ENCODE measurements around the gene EPHB3. TPM values are rescaled to one million over a fixed set of nuclear protein-coding genes. Genes with fewer than 3 reads are reported as not detected.

The EPHB3 gene
- total and polyA plus RNA-seq, 11 donors, result 1.00 to 4.6 (median 1.8) TPM

- no peaks in the 10 kb centered on the region for H3K36me3 ChIP-seq
- peaks cover 0 to 41% (median 4%) of the 10 kb centered on the region in 9 donors for H3K27me3 ChIP-seq
- no peak for TF ChIP-seq CTCF (IDR thresholded peaks at IDR 0.05)
- no peak for TF ChIP-seq POLR2A (IDR thresholded peaks at IDR 0.05)
- DNase-seq (peak in 2 of 5 donors; percentile 13 to 33), ATAC-seq (no peak)
- H3K4me1 ChIP-seq, result peaks cover 0 to 40% (median 20%) of the 10 kb centered on the region in 12 donors
- H3K9me3 ChIP-seq, result no peaks in the 10 kb centered on the region
- intact Hi-C loops (cut with DNase I), result no loop called here
- 84 to 94% (median 89%) methylated on average over 11 of the region's 11 CpGs for WGBS, 4 donors
- H3K4me3 ChIP-seq, result no peak overlapping the region
- no peak overlapping the region for H3K27ac ChIP-seq
Measured at GRCh38 chr3:184559336-184559735, 2.2 kb upstream of the EPHB3 start.

- TF ChIP-seq CTCF (IDR thresholded peaks at IDR 0.05) (no peak), POLR2A (IDR thresholded peaks at IDR 0.05) (no peak)
- H3K36me3 ChIP-seq, result no peaks in the 10 kb centered on the region
- H3K4me1 ChIP-seq, result peaks cover 0 to 45% (median 24%) of the 10 kb centered on the region in 12 donors
- H3K27me3 ChIP-seq, result peaks cover 0 to 31% (median 4%) of the 10 kb centered on the region in 9 donors
- peak overlapping the region in 7 of 12 donors; percentile 46 to 81 (median 65) for H3K4me3 ChIP-seq
- WGBS, 4 donors, result 75 to 93% (median 88%) methylated on average over 3 of the region's 3 CpGs
- peak overlapping the region in 1 of 12 donors; percentile 54 for H3K27ac ChIP-seq
- H3K9me3 ChIP-seq, result no peaks in the 10 kb centered on the region
- ATAC-seq (no peak), DNase-seq (peak in 1 of 5 donors; percentile 46)
- intact Hi-C loops (cut with DNase I), result no loop called here
Measured at GRCh38 chr3:184560531-184560930, 1.1 kb upstream of the EPHB3 start.

- no peaks in the 10 kb centered on the region for H3K36me3 ChIP-seq
- TF ChIP-seq POLR2A (IDR thresholded peaks at IDR 0.05) (no peak), CTCF (IDR thresholded peaks at IDR 0.05) (no peak)
- H3K4me3 ChIP-seq, result peak overlapping the region; percentile 41 to 82 (median 66)
- H3K9me3 ChIP-seq, result no peaks in the 10 kb centered on the region
- ATAC-seq (peak in 2 of 4 donors; percentile 2 to 14), DNase-seq (peak in 2 of 5 donors; percentile 27 to 64)
- peaks cover 0 to 35% (median 18%) of the 10 kb centered on the region in 12 donors for H3K4me1 ChIP-seq
- intact Hi-C loops (cut with DNase I), result loop anchor here in 9 of 10 donors (1.0 kb wide), 5 partner anchors 149 to 216 kb away; no protein-coding TSS in a partner anchor
- H3K27ac ChIP-seq, result peak overlapping the region in 8 of 12 donors; percentile 29 to 73 (median 60)
- WGBS, 4 donors, result 0 to 10% (median 5%) methylated on average over 4 to 109 of the region's 109 CpGs
- H3K27me3 ChIP-seq, result peaks cover 0 to 16% (median under 1%) of the 10 kb centered on the region in 9 donors
Measured at GRCh38 chr3:184561913-184562877, 610 bp downstream of the EPHB3 start.

Measured in heart left ventricle (tissue), 16 donors.